ENCODE results near the gene CAMSAP1.
"Not testable (repeated sequence)": the region's sequence is repeated elsewhere in the genome, so short reads cannot be mapped to it uniquely, and the experiment has no call there.

Gene CAMSAP1

GRCh38 chr9:135907431-135908092 lies at the start of gene CAMSAP1:
CAMSAP1 (minus strand) TSS chr9:135907546; CDS start chr9:135907159, 387 bp downstream.
- DNase-seq (ENCODE audit: low read depth) = peak; percentile 94

- no peak for DNase-seq (ENCODE audit: low read depth)
Measured at GRCh38 chr9:135956802-135957174, 49.4 kb upstream of the CAMSAP1 start.

GRCh38 chr9:135955934-135956801 lies 48.8 kb upstream of the CAMSAP1 start:
- no peak for DNase-seq (ENCODE audit: low read depth)

GRCh38 chr9:135952664-135953206 lies 45.4 kb upstream of the CAMSAP1 start:
- DNase-seq (ENCODE audit: low read depth) = no peak

GRCh38 chr9:135951889-135952663 lies 44.7 kb upstream of the CAMSAP1 start:
- no peak for DNase-seq (ENCODE audit: low read depth)

GRCh38 chr9:135951310-135951709 lies 44.0 kb upstream of the CAMSAP1 start:
- not testable (repeated sequence) for DNase-seq (ENCODE audit: low read depth)

GRCh38 chr9:135950841-135951240 lies 43.5 kb upstream of the CAMSAP1 start:
- not testable (repeated sequence) for DNase-seq (ENCODE audit: low read depth)

GRCh38 chr9:135950135-135950682 lies 42.9 kb upstream of the CAMSAP1 start:
- no peak for DNase-seq (ENCODE audit: low read depth)

- DNase-seq (ENCODE audit: low read depth) = no peak
Measured at GRCh38 chr9:135949501-135950134, 42.3 kb upstream of the CAMSAP1 start.

GRCh38 chr9:135948968-135949367 lies 41.6 kb upstream of the CAMSAP1 start:
- no peak for DNase-seq (ENCODE audit: low read depth)

- no peak for DNase-seq (ENCODE audit: low read depth)
Measured at GRCh38 chr9:135948446-135948845, 41.1 kb upstream of the CAMSAP1 start.

GRCh38 chr9:135947582-135947981 lies 40.2 kb upstream of the CAMSAP1 start:
- no peak for DNase-seq (ENCODE audit: low read depth)

- not testable (repeated sequence) for DNase-seq (ENCODE audit: low read depth)
Measured at GRCh38 chr9:135947105-135947504, 39.8 kb upstream of the CAMSAP1 start.

GRCh38 chr9:135946392-135946994 lies 39.1 kb upstream of the CAMSAP1 start:
- DNase-seq (ENCODE audit: low read depth) = no peak

GRCh38 chr9:135945969-135946368 lies 38.6 kb upstream of the CAMSAP1 start:
- DNase-seq (ENCODE audit: low read depth) = no peak

- DNase-seq (ENCODE audit: low read depth) = no peak
Measured at GRCh38 chr9:135944444-135945252, 37.3 kb upstream of the CAMSAP1 start.

GRCh38 chr9:135943604-135944003 lies 36.3 kb upstream of the CAMSAP1 start:
- DNase-seq (ENCODE audit: low read depth) = not testable (repeated sequence)

- DNase-seq (ENCODE audit: low read depth) = no peak
Measured at GRCh38 chr9:135941288-135941995, 34.1 kb upstream of the CAMSAP1 start.

Measured in stimulated activated CD8-positive, alpha-beta memory T cell treated with anti-CD3 and anti-CD28 coated beads, Interleukin-15, amount 100 ng/mL, for 24 hours (primary cell).